OCI-LY7 (cell line): ENCODE data around the gene BEND7. TPM values are rescaled to one million over a fixed set of nuclear protein-coding genes. Genes with fewer than 3 reads are reported as not detected.

Source experiments
- BruUV-seq: library from RNA; stranded (reverse); fragments of 400-500 nt; replicated peaks from 2 replicates; lab custom pipeline; 2021; lab: Mats Ljungman, UMichigan
- CTCF ChIA-PET: fragments of 300-600 bp; sonication (Branson Sonifier 250); formaldehyde crosslinking; loops from one replicate; lab custom pipeline; 2022; ENCODE audit warnings: antibody characterized with exemption; ENCODE audit not compliant: unreplicated experiment; lab: Charles Lee
- POLR2A ChIA-PET: fragments of 300-600 bp; sonication (Branson Sonifier 250); formaldehyde crosslinking; loops from one replicate; lab custom pipeline; 2022; ENCODE audit warnings: antibody characterized with exemption; lab: Charles Lee
- DNase-seq: peaks from one replicate; pipeline ENCODE4 v3.0.0-alpha.2; 2015; ENCODE audit warnings: low spot score
- H2AFZ ChIP-seq: fragments of 200-600 bp; sonication (generic), shearing (Covaris generic); 2 replicates; pipeline ENCODE4 v1.6.1; 2014; ENCODE audit warnings: mild to moderate bottlenecking, antibody characterized with exemption, low read length, moderate library complexity
- H3K27ac ChIP-seq: fragments of 200-600 bp; sonication (generic); 2 replicates; pipeline ENCODE4 v1.5.1; 2014; ENCODE audit warnings: mixed run types, low read depth, mild to moderate bottlenecking, moderate library complexity, low read length, inconsistent platforms; ENCODE audit not compliant: poor library complexity, severe bottlenecking
- H3K36me3 ChIP-seq: fragments of 200-600 bp; sonication (generic); 2 replicates; pipeline ENCODE4 v1.6.1; 2014; ENCODE audit warnings: mild to moderate bottlenecking, antibody characterized with exemption, low read length, moderate library complexity, mixed read lengths; ENCODE audit not compliant: insufficient read depth
- H3K4me1 ChIP-seq: fragments of 200-600 bp; sonication (generic); 2 replicates; pipeline ENCODE4 v1.5.1; 2014; ENCODE audit warnings: mild to moderate bottlenecking, low read length; ENCODE audit not compliant: insufficient read depth, poor library complexity, severe bottlenecking
- H3K4me2 ChIP-seq: fragments of 200-600 bp; sonication (generic); 2 replicates; pipeline ENCODE4 v1.6.1; 2014; ENCODE audit warnings: mild to moderate bottlenecking, low read length
- H3K4me3 ChIP-seq: fragments of 200-600 bp; sonication (generic); 2 replicates; pipeline ENCODE4 v1.5.1; 2014; ENCODE audit warnings: mild to moderate bottlenecking, low read depth, low read length; ENCODE audit not compliant: poor library complexity, severe bottlenecking
- H3K79me2 ChIP-seq: fragments of 200-600 bp; sonication (generic); 2 replicates; pipeline ENCODE4 v1.6.1; 2016; ENCODE audit warnings: low read depth, mild to moderate bottlenecking, low read length, moderate library complexity, mixed read lengths; ENCODE audit not compliant: insufficient read depth
- H3K9me2 ChIP-seq: fragments of 200-600 bp; sonication (generic); 2 replicates; pipeline ENCODE4 v1.6.1; 2016; ENCODE audit warnings: mild to moderate bottlenecking, low read length, mixed read lengths; ENCODE audit not compliant: insufficient read depth
- H3K9me3 ChIP-seq: fragments of 200-600 bp; sonication (generic); 2 replicates; pipeline ENCODE4 v1.6.1; 2014; ENCODE audit warnings: mild to moderate bottlenecking, mixed run types, low read length, mixed read lengths
- H4K20me1 ChIP-seq: fragments of 200-600 bp; sonication (generic); 2 replicates; pipeline ENCODE4 v1.6.1; 2014; ENCODE audit warnings: mild to moderate bottlenecking, antibody characterized with exemption, low read length, moderate library complexity, mixed read lengths; ENCODE audit not compliant: insufficient read depth
- EZH2phosphoT487 ChIP-seq: fragments of 200-600 bp; sonication (generic); IDR thresholded peaks from 2 replicates; pipeline ENCODE4 v1.6.1; 2018; ENCODE audit warnings: low read depth, borderline replicate concordance, mild to moderate bottlenecking, mixed run types, antibody characterized with exemption, low read length, moderate library complexity, mixed read lengths
- intact Hi-C: fragments of 100-400 bp; cut with micrococcal nuclease; formaldehyde crosslinking; loops from one replicate; pipeline ENCODE4 v1.10.0; 2022; ENCODE audit not compliant: unreplicated experiment
- total RNA-seq, 2 experiments: library from RNA; depleted of rRNA in 1 of 2; stranded (reverse); fragments of >200 nt in 1 of 2; shearing (Covaris generic) in 1 of 2; gene quantifications; 2 replicates each; pipeline ENCODE4 v1.2.3, GENCODE V29; 2014 to 2022
- TF ChIP-seq, protein P1 (sequence below): fragments of 200-600 bp; sonication (generic); conservative IDR thresholded peaks from 2 replicates; pipeline ENCODE4 v1.5.1; 2014; ENCODE audit warnings: mild to moderate bottlenecking, antibody characterized with exemption, low read length, moderate library complexity, mixed read lengths

The BEND7 gene
- total RNA-seq, 2 experiments from 2014 or later, result not detected

GRCh38 chr10:13417459-13418126, 111.2 kb downstream of the BEND7 start:
- no peak for DNase-seq
- no peaks in the 10 kb centered on the region for H3K9me3 ChIP-seq
- no peak for TF ChIP-seq EZH2phosphoT487
- TF ChIP-seq, protein P1, sequence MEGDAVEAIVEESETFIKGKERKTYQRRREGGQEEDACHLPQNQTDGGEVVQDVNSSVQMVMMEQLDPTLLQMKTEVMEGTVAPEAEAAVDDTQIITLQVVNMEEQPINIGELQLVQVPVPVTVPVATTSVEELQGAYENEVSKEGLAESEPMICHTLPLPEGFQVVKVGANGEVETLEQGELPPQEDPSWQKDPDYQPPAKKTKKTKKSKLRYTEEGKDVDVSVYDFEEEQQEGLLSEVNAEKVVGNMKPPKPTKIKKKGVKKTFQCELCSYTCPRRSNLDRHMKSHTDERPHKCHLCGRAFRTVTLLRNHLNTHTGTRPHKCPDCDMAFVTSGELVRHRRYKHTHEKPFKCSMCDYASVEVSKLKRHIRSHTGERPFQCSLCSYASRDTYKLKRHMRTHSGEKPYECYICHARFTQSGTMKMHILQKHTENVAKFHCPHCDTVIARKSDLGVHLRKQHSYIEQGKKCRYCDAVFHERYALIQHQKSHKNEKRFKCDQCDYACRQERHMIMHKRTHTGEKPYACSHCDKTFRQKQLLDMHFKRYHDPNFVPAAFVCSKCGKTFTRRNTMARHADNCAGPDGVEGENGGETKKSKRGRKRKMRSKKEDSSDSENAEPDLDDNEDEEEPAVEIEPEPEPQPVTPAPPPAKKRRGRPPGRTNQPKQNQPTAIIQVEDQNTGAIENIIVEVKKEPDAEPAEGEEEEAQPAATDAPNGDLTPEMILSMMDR, result no peak
- H3K27ac ChIP-seq, result no peak overlapping the region
- peaks cover 2% of the 10 kb centered on the region for H3K4me1 ChIP-seq
- no peak overlapping the region for H3K4me3 ChIP-seq
- BruUV-seq, result no TSS peak
- no peak overlapping the region for H2AFZ ChIP-seq
- H4K20me1 ChIP-seq, result no peaks in the 10 kb centered on the region
- intact Hi-C loops, result no loop called here
- ChIA-PET POLR2A (interaction anchor here (2.5 kb wide), 1 partner anchor 12 kb away, joined by 7 read pairs; no protein-coding TSS in a partner anchor), CTCF (no interaction called here)
- H3K79me2 ChIP-seq, result no peaks in the 10 kb centered on the region
- no peaks in the 10 kb centered on the region for H3K9me2 ChIP-seq
- no peak overlapping the region for H3K4me2 ChIP-seq
- no peaks in the 10 kb centered on the region for H3K36me3 ChIP-seq

DNA sequence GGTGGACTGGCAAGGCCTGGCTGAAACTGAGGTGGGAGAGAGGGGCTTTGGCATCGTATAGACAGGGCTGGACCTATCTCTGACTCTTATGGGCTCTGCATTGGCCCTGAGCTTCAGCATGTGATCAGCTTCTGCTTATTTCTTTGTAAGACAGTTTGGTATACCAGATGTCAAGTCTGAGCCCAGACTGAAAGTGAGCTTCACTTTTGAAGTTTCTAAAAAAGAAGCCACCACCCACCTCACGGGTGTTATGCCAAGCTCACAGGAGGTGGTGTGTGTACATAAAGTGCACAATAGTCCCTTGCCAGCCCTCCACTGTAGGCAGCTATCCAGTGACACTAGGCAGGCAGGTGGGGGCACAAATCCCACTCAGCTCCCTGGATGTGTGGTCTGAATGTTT, 112.1 kb downstream of the BEND7 start:
- Histone ChIP-seq H3K9me2 (no peaks in the 10 kb centered on the region), H3K79me2 (no peaks in the 10 kb centered on the region), H3K4me1 (no peaks in the 10 kb centered on the region), H3K4me3 (no peak overlapping the region), H4K20me1 (no peaks in the 10 kb centered on the region), H2AFZ (no peak overlapping the region), H3K4me2 (no peak overlapping the region), H3K9me3 (no peaks in the 10 kb centered on the region), H3K36me3 (no peaks in the 10 kb centered on the region), H3K27ac (no peak overlapping the region)
- intact Hi-C loops, result no loop called here
- POLR2A ChIA-PET, result interaction anchor here (1.1 to 2.5 kb wide), 3 partner anchors 11 to 31 kb away, joined by 3 to 7 read pairs (median 5); no protein-coding TSS in a partner anchor
- TF ChIP-seq EZH2phosphoT487, result no peak
- TF ChIP-seq, protein P1, result no peak
- CTCF ChIA-PET, result no interaction called here
- DNase-seq, result no peak
- no TSS peak for BruUV-seq

DNA sequence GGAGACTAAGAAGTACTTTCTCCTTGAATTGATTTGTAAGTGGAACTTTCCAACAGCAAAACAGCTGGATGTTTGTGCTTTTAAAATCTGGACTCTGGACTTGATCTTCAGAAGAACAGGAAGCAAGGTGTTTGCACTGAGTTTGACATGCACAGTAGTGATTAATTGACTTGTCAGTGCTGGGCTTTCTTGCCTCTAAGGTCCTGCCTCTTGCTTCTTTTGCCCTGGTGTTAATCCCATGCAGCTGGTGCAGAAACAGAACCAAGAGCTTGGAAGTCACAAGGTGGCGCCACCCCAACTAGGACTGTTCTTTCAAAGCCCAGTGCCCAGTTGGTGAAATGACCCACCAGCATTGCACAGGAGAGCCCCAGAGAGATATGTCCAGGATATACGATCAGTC, 114.0 kb downstream of the BEND7 start:
- Histone ChIP-seq H3K4me1 (no peaks in the 10 kb centered on the region), H3K4me3 (no peak overlapping the region), H3K27ac (no peak overlapping the region), H3K9me2 (no peaks in the 10 kb centered on the region), H3K4me2 (no peak overlapping the region), H3K79me2 (no peaks in the 10 kb centered on the region), H3K9me3 (no peaks in the 10 kb centered on the region), H3K36me3 (no peaks in the 10 kb centered on the region), H2AFZ (no peak overlapping the region), H4K20me1 (no peaks in the 10 kb centered on the region)
- no peak for DNase-seq
- POLR2A ChIA-PET, result no interaction called here
- no TSS peak for BruUV-seq
- CTCF ChIA-PET, result no interaction called here
- TF ChIP-seq, protein P1, result 0 out of 2 replicates have a peak, but pooled peaks have one; percentile 39
- no peak for TF ChIP-seq EZH2phosphoT487
- intact Hi-C loops, result no loop called here
